Natural killer cell treated with Interleukin-12 subunit alpha and Interleukin-12 subunit beta and Interleukin-15 and Interleukin-18, amount 100 ng/mL, for 72 hours (primary cell): ENCODE measurements around the gene VCAN. TPM values are rescaled to one million over a fixed set of nuclear protein-coding genes. Genes with fewer than 3 reads are reported as not detected.

Source experiments
- ATAC-seq, 2 donors: fragments of 150-1000 bp; cut with Tn5 transposase in 1 of 2; sonication (Bioruptor Pico), chemical (Tn5 transposase) in 1 of 2; 2 replicates each; pipeline ENCODE4 v1.10.0; 2021
- DNase-seq: peaks from one replicate; pipeline ENCODE4 v3.0.0; 2022; ENCODE audit warnings: low spot score
- H3K27ac Mint-ChIP-seq, 2 donors: 1 replicate in 1 of 2; 2 replicates in 1 of 2; pipeline ENCODE4 v1.8.0; 2022; ENCODE audit warnings: mixed read lengths in 2 of 2, mild to moderate bottlenecking in 1 of 2, moderate library complexity in 1 of 2
- H3K27me3 Mint-ChIP-seq, 2 donors: 1 replicate in 1 of 2; 2 replicates in 1 of 2; pipeline ENCODE4 v1.8.0; 2022; ENCODE audit warnings: mixed read lengths in 2 of 2
- H3K36me3 Mint-ChIP-seq: one replicate; pipeline ENCODE4 v1.8.0; 2022; ENCODE audit warnings: mixed read lengths
- H3K4me1 Mint-ChIP-seq, 2 donors: 1 replicate in 1 of 2; 2 replicates in 1 of 2; pipeline ENCODE4 v1.8.0; 2022; ENCODE audit warnings: low read depth in 2 of 2, mixed read lengths in 2 of 2, mild to moderate bottlenecking in 1 of 2
- H3K4me3 Mint-ChIP-seq: one replicate; pipeline ENCODE4 v1.8.0; 2022; ENCODE audit warnings: mixed read lengths
- H3K9me3 Mint-ChIP-seq: 2 replicates; pipeline ENCODE4 v1.8.0; 2022; ENCODE audit warnings: mixed read lengths
- total RNA-seq, 2 donors: library from RNA; stranded (reverse); gene quantifications; one replicate each; pipeline ENCODE4 v1.2.3, GENCODE V29; 2022

Gene VCAN
- total RNA-seq, 2 donors from 2014 or later = 0.42 to 0.57 TPM

- H3K9me3 Mint-ChIP-seq = no peaks in the 10 kb centered on the region
- no peak for ATAC-seq
- no peaks in the 10 kb centered on the region for H3K27me3 Mint-ChIP-seq
- no peak overlapping the region for H3K4me3 Mint-ChIP-seq
- no peak overlapping the region for H3K27ac Mint-ChIP-seq
- H3K36me3 Mint-ChIP-seq = no peaks in the 10 kb centered on the region
- H3K4me1 Mint-ChIP-seq = no peaks in the 10 kb centered on the region
- no peak for DNase-seq
Observed at GRCh38 chr5:83586874-83587776, 115.6 kb downstream of the VCAN start.

GRCh38 chr5:83589786-83590185, 118.2 kb downstream of the VCAN start:
- H3K36me3 Mint-ChIP-seq = no peaks in the 10 kb centered on the region
- no peaks in the 10 kb centered on the region for H3K4me1 Mint-ChIP-seq
- no peaks in the 10 kb centered on the region for H3K27me3 Mint-ChIP-seq
- no peaks in the 10 kb centered on the region for H3K9me3 Mint-ChIP-seq
- DNase-seq (no peak), ATAC-seq (no peak)
- no peak overlapping the region for H3K27ac Mint-ChIP-seq
- no peak overlapping the region for H3K4me3 Mint-ChIP-seq

- Mint-ChIP-seq H3K4me3 (no peak overlapping the region), H3K27me3 (no peaks in the 10 kb centered on the region), H3K4me1 (no peaks in the 10 kb centered on the region)
Observed at GRCh38 chr5:83590966-83591365, 119.4 kb downstream of the VCAN start.

GRCh38 chr5:83595217-83595616, 123.7 kb downstream of the VCAN start:
- no peaks in the 10 kb centered on the region for H3K4me1 Mint-ChIP-seq
- DNase-seq (no peak), ATAC-seq (no peak)
- no peaks in the 10 kb centered on the region for H3K36me3 Mint-ChIP-seq
- H3K27ac Mint-ChIP-seq = no peak overlapping the region
- H3K4me3 Mint-ChIP-seq = no peak overlapping the region
- H3K27me3 Mint-ChIP-seq = no peaks in the 10 kb centered on the region
- H3K9me3 Mint-ChIP-seq = peaks cover 2% of the 10 kb centered on the region

More at GRCh38 chr5:83590966-83591365, 119.4 kb downstream of the VCAN start:
- no peak overlapping the region for H3K27ac Mint-ChIP-seq
- ATAC-seq = no peak
- H3K36me3 Mint-ChIP-seq = no peaks in the 10 kb centered on the region
- no peak for DNase-seq
- H3K9me3 Mint-ChIP-seq = no peaks in the 10 kb centered on the region

- DNase-seq = no peak
- no peak for ATAC-seq
- Mint-ChIP-seq H3K4me1 (no peaks in the 10 kb centered on the region), H3K9me3 (no peaks in the 10 kb centered on the region), H3K27me3 (peaks cover 0 to 2% of the 10 kb centered on the region in 2 donors), H3K4me3 (no peak overlapping the region), H3K36me3 (no peaks in the 10 kb centered on the region), H3K27ac (no peak overlapping the region)
Observed at GRCh38 chr5:83608122-83608521, 136.6 kb downstream of the VCAN start.

- H3K36me3 Mint-ChIP-seq = no peaks in the 10 kb centered on the region
- H3K4me1 Mint-ChIP-seq = no peaks in the 10 kb centered on the region
- peaks cover 13% of the 10 kb centered on the region for H3K9me3 Mint-ChIP-seq
- no peak for DNase-seq
- H3K4me3 Mint-ChIP-seq = no peak overlapping the region
- peaks cover 0 to 1% of the 10 kb centered on the region in 2 donors for H3K27me3 Mint-ChIP-seq
- no peak overlapping the region for H3K27ac Mint-ChIP-seq
- ATAC-seq = no peak
Observed at GRCh38 chr5:83614841-83615240, 143.3 kb downstream of the VCAN start.

- H3K4me1 Mint-ChIP-seq = no peaks in the 10 kb centered on the region
- H3K36me3 Mint-ChIP-seq = no peaks in the 10 kb centered on the region
- no peak for DNase-seq
- H3K9me3 Mint-ChIP-seq = peaks cover 5% of the 10 kb centered on the region
- no peak overlapping the region for H3K4me3 Mint-ChIP-seq
- ATAC-seq = no peak
- no peak overlapping the region for H3K27ac Mint-ChIP-seq
- no peaks in the 10 kb centered on the region for H3K27me3 Mint-ChIP-seq
Observed at GRCh38 chr5:83628360-83628759, 156.8 kb downstream of the VCAN start.

Other genes with a start within 250 kb of the VCAN start
- not detected for gene HAPLN1, start 249.1 kb downstream of the VCAN start, total RNA-seq